Epidermal melanocyte (primary cell): ENCODE measurements around the gene RELL2.
A peak's percentile ranks its signal among the peaks of the same experiment; 100 is the strongest.

Source experiments
- DNase-seq: peaks from one replicate; pipeline ENCODE4 v3.0.0; 2011; ENCODE audit warnings: low spot score; ENCODE audit not compliant: insufficient read length

The RELL2 gene

DNA sequence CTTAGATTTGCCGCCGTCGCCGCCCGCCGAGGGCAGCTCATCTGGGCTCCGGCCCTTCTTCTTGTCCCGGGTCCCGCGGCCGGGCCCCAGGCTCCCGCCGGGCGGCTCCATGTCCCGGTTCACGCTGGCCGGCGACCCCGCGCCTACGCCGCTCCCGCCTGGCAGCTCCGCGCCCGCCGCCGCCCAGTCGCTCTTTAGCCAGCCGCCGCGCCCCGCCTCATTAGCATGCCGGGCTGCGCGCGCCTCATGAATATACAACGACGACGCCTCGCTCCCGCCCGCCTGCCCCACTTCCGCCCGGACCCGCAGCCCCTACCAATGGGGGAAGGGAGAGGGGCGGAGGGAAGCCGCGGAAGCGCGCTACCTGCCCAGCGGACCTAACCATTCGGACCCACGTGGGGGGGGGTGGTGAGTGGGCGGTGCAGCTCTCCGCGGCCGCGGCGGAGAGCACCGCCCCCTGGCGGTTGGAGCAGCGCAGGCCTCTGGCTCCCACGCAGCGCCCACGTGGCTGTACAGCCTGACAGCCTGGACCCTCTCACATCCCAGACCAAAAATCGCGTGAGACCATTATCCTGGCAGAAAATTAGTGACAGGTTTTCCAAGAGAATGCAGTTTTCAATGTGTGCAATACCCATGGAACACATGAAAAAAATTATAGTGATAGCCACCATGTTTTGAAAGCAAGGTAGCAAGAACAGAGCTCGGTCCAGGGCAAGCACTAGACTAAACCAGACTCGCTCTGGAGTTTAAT is 17.8 kb upstream of the RELL2 start, which contains the start of gene DIAPH1:
DIAPH1 (minus strand) TSS at position 197 of the 751 bp plus-strand sequence; CDS start at position 111, 86 bp downstream.
- DNase-seq = peak; percentile 62

DNA sequence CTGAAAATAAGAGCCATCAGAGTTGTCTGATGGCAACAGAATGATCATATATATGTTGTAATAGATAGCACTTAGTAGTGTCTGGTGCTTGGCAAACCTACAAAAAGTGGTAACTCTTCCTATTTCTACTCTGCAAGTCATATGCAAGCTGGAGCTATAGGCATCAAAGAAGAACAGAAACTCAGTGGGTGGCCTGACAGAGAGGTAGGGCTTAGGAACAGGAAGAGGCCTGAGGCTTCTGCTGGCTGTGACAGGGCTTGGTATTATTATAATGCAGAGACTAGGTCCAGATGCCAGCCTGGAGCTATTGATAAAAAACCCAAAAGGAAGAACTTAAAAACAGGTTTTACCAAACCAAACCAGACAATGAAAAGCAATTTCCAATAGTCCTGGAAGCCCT is 13.6 kb upstream of the RELL2 start:
- no peak for DNase-seq

DNA sequence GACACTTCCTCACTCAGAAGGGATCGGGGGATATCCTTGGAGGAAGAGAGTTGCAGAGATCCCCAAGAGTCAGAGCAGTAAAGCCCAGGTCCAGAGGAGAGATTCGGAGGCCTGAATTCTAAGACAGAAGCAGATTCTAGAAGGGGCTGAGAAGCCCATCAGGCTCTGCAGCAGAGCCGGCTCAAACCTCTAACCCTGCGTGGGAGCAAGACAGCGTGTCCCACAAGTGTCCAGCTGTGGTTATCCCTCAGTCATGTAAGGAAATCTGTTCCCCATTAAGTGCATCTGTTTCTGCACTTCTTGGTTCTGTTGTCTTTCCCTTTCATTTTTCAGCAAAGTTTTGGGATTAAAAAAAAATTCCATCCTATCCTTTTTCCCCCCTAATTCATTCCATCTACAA is 13.2 kb upstream of the RELL2 start:
- no peak for DNase-seq

DNA sequence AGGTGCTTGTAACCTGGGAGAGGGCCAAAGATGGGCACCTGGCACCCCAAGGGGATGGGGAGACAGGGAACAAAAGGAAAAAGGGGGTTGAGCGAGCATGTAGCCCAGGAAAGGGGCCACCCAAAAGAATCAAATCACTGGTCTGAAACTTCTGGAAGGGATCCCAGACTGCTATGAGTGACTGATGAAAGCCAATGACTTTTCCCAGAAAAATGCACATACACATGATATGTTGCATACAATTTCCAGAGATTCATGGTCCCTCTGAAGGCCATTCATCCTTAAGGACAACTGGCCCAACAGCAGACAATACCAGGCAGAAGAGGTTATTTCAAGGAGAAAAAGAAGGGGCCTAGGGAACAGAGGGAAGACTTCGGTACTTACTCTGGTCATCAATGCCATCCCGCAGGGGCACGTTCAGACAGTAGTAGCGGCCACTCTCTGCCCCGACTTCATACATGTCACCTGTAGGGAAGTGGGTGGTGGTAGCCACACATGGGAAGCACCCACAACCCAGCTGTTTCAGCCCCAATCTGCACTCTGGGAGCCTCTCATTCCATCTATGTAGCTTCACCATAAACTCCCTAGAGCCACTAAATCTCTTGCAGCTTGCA is 8.5 kb upstream of the RELL2 start:
- no peak for DNase-seq

DNA sequence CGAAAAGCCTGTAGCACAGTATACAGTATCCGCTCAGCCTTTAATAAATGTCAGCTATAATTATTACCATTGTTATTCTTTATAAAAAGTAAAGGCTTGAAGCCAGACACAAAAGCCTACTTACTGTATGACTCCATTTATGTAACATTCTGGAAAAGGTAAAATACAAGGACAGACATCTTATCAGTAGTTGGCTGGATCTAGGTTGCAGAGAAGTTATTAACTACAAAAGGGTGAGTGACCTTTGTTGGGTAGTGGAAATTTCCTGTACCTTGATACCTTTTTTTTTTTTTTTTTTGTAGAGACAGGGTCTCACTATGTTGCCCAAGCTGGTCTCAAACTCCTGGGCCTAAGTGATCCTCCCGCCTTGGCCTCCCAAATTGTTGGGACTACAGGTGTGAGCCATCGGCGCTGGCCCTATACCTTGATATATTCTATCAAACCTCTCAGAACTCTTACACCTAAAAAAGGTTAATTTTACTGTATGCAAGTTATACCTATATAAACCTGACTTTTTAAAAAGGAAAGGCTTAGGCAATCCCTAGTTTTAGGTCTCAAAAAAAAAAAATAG is 6.1 kb upstream of the RELL2 start:
- DNase-seq = no peak

DNA sequence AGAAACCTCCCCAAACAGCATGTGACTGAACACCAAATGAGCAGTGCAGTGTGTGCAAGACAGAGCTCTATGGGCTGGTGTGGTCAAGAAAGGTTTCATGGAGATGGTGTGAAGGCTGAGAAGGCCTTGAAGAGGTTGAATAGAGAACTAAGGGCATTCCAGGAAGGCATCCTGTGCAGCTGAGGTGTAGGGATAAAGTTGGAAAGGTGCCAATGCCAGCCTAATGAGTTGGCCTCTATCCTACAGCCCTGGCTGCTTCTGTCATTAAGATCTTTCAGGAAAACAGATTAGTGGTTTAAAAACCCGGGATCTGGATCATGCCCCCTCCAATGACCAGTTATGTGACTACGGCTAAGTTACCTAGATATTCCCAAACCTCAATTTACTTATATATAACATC is 4.1 kb upstream of the RELL2 start:
- no peak for DNase-seq

DNA sequence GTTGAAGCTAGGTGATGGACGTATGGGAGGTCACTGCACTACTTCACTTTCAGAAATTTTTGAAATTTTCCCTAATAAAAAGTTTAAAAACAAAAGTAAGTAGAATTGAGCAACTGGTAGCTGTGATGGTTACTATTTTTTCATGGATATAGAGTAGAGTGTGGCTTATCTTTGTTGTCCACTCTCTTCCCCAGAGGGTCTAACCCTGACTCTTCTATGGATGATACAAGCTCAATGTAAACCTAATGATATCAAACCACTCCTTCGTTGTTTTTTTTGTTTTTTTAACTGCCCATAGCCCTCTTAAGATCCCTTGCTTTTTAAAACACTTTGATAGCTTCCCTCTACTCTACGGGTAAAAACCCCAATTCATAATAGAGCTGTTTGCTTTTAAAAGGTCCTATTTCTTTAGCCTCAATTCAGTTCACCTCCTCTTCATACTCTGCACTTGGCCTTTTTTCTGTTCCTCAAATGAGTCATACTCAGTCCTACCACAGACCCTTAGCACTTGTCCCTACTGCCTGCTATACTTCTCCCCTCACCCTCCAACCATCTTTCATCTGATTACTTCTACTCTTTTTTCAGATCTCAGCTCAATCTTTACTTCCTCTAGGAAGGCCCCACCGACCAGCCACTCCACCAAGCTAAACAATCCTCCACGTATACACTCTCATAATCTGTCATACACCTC is 2.8 kb upstream of the RELL2 start:
- DNase-seq = no peak

DNA sequence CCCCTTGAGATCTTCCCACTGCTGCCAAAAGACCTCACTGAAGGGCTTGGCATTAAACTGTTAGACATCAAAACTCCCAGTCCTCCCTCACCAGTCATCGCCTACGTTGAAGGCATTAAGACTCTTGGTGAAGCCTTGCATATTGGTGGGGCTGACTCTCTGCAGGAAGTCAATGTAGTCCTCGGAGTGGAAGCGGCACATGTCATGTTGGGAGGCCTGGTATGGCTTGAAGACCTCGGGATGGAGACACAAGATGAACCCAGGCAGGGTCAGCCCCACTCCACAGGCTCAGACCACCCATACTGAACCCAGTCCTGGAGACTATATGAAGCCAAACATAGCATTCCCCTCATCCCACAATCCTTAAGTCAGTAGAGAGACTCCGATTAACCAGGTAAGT is 2.1 kb upstream of the RELL2 start:
- no peak for DNase-seq

DNA sequence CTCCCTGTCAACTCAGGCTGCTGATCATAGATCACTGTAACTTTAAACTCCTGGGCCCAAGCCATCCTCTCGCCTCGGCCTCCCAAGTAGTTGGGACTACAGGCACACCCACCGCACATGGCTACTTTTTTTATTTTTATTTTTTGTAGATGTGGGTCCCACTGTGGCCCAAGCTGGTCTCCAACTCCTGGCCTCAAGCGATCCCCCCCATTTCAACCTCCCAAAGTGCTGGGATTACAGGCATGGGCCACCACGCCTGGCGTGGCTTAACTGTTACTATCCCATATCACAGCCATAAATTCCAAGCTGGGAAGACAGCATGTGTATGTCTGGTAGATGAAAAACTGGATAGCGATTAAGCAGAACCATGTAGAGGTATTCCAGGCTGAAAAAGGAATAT is 1.2 kb upstream of the RELL2 start:
- DNase-seq = no peak

DNA sequence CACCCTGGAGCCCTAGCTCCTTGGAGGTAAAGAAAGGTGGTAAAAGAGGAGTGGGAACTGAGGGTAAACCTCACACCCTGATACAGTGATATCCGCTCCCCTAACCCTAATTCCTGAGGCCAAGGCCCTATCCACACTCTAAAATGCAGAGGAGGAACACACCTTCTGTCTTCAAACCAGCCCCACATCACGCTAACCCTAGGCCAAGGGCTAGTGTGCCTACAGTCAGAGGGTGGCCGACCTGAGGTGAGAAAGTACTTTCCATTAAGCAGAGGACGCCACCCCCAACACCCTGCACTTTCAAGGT is 738 bp upstream of the RELL2 start:
- no peak for DNase-seq

DNA sequence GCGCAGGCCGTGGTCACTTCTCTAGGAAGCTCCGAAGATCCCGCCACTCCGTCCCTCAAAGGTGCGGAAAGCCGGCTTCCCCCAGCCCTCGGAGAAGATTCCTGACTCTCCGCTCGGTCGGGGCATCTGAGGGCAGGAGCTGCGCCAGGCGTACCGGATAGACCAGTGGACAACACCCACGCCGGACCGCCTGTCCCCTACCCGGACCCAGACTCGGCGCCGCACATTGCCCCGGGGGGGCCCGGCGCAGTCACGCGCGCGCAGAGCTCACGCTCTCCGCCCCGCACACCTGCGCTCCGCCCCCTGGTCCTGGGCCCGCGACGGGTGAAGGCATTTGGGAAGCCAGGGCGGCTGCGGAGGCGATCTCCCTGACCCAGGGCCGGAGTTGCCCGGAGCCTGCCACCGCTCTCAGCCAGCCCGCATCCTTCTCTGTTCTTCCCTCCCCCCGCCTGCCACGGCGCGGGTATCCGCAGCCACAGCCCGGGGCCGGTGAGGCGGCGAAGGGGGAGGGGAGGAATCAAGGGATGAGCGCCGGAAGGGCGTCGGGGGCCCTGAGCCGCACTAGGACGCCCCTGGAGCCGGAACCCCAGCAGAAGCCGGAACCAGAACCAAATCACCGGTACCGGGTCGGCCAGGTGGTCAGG is 448 bp downstream of the RELL2 start:
- no peak for DNase-seq

DNA sequence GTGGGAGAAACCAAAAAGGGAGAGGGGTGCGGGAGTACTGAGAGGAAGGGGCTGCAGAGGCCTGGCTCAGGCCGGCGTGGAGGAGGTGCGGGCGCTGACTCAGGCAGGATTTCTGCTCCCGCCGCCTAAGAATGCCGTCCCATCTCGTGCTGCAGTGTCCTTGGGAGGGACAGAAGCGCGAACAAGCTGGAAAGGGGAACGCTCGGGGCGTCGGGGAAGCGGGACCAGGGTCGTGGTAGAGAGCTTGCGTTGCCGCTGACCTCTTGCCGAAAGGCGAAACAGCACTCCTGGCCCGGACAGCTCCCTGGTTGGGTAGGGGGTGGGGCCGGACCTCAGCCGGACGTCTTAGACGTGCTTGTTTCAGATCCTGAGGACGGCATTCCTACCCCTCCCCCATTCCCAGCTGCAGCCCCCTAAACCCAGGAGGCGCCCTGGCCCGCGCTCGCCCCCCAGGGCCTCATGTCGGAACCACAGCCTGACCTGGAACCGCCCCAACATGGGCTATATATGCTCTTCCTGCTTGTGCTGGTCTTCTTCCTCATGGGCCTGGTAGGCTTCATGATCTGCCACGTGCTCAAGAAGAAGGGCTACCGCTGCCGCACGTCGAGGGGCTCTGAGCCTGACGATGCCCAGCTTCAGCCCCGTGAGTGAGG is 1.1 kb downstream of the RELL2 start:
- no peak for DNase-seq

DNA sequence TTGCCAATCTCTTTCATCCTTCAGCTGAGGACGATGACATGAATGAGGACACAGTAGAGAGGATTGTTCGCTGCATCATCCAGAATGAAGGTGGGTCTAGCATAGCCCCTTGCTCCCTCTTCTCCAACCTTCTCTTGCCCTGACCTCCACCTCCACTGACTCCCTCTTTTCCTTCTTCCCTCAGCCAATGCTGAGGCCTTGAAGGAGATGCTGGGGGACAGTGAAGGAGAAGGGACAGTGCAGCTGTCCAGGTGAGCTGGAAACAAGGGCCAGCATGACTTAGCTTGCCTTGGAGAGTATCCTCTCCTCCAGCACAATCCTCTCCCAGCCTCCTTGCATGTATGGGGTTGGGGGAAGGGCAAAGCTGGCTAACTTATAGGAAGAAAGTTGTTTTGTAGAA is 2.0 kb downstream of the RELL2 start:
- no peak for DNase-seq

DNA sequence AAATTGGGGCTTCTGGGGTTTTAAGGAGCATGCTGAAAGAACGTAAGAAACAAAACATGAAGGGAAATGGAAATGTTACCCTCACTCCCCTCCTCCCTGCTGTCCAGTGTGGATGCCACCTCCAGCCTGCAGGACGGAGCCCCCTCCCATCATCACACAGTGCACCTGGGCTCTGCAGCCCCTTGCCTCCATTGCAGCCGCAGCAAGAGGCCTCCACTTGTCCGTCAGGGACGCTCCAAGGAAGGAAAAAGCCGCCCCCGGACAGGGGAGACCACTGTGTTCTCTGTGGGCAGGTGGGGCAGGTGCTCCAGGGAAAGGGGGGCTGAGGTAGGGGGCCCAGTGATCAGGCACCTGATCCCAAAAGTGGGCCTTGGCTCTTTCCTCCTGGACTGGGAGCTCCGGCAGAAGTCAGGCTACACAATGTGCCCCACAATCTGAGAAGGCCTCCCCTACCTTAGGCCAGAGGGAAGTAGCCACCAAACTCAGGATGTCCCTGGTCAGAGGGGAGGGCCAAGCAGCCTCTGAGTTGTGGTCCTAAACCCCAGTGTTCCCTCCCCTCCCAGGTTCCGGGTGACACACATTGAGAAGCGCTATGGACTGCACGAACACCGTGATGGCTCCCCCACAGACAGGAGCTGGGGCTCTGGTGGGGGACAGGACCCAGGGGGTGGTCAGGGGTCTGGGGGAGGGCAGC is 2.7 kb downstream of the RELL2 start:
- no peak for DNase-seq

DNA sequence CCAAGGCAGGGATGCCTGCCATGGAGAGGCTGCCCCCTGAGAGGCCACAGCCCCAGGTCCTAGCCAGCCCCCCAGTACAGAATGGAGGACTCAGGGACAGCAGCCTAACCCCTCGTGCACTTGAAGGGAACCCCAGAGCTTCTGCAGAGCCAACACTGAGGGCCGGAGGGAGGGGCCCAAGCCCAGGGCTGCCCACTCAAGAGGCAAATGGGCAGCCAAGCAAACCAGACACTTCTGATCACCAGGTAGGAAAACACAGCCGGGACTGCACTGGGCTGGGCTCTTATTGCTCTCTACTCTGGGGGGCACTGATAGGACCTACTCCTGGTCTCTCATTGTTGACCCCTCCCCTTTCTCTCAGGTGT is 3.2 kb downstream of the RELL2 start:
- DNase-seq = no peak

DNA sequence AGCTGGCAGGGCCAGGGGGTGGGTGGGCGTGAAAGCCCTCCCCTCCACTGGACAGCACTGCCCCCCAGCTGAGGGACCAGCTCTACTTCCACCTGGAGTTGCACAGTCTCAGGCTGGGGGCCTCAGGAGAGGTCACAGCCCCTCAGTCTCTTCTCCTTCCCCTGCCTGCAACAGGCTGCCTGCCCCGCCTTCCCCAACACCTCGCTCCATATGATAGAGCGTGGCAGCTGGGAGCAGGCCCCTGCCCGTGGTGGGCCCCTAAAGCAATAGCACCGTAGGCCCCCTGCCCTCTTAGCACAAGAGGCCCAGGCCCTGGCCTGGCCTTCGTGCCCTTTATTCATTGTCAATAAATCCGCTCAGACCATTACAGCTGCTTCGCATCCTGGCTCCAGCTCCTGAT is 3.9 kb downstream of the RELL2 start:
- no peak for DNase-seq

DNA sequence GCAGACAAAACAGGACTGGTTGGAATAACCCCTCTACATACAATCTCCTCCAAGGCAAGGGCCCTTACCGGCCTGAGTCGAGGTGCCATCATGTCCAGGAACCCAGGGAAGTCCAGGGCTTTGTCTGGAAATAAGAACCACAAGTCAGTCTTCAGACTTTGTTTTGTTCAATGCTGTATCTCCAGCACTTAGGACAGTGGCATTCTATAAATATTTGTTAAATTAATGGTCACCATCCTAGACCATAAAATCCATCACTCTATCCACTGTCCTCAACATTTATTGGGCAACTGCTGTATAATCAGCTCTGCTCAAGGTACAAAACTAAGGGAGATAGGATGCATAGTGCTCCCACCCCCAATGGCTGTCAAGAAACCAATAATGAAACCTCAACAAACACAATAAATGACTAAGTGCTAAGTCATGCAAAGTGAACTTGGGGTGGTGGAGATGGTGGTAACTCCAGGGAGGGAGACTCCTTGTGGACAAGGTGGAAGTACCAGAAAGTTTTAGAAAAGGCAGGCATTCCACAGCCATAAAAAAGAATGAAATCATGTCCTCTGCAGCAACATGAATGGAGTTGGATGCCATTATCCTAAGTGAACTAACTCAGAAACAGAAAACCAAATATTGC is 5.0 kb downstream of the RELL2 start:
- DNase-seq = no peak

DNA sequence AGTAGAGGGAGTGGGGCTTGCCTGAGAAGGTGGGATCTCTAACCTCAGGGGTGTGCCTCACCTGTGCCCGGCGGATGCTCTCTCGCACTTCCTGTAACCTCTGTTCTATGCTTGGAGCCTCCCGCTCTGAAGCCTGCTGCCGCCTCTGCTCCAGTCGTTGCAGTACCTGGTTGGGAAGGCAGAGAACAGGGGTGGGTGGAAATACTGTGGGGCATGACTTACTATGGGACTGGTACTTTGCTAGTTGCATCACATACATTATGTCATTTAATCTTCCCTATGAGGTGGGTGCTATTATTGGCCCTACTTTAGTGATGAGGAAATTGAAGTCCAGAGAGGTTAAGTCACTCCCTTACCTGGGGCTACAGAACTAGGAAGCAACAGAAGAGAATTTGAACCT is 9.2 kb downstream of the RELL2 start:
- DNase-seq = no peak

DNA sequence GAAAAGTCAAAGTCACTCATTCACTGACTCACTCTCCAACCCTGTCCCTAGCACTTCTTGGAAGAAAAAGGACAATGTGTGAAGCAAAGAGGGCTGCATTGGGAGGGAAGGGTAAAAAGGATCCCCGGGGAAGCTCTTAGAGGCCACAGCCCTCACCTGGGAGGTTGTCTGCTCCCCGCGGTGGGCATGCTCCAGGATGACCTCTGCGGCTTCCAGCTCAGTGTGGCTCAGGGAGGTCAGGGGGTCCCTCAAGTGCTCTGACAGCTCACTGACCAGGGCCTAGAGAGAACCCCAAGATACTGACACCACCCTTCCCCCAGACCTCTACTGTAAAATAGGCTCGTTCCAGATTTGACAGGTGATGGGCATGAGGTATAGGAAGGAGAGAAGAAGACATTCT is 10.4 kb downstream of the RELL2 start:
- no peak for DNase-seq

DNA sequence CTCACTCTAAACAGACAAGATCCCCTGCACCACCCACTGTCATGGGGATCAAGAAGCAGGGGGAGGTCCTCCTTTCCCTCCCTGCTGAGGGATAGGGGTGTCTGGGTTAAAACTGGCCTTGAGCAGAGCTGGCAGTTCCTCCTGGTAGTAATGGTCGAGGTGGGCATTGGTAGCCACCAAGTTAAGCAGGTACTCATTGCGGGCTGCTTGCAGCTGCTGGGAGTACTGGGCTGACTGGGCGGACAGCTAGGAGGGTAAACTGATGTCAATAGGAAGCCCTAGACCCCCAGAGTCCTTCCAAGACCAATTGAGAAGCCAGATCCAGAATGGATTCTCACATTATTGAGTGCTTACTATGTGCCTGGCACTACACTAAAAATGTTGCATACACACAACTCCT is 11.1 kb downstream of the RELL2 start:
- DNase-seq = no peak
